Renal cortical epithelial cell (primary cell): ENCODE data around the gene FIS1. TPM values are rescaled to one million over a fixed set of nuclear protein-coding genes. Genes with fewer than 3 reads are reported as not detected.
"Not testable (repeated sequence)": the region's sequence is repeated elsewhere in the genome, so short reads cannot be mapped to it uniquely, and the experiment has no call there.

Source experiments
- DNase-seq: peaks from one replicate; pipeline ENCODE4 v3.0.0-alpha.2; 2011; ENCODE audit warnings: low read depth
- total RNA-seq: library from RNA; depleted of rRNA; stranded (reverse); fragments of >200 nt; gene quantifications from 2 replicates; pipeline ENCODE4 v1.2.3, GENCODE V29; 2014

The FIS1 gene
- total RNA-seq, 1 donor from 2014 or later, result 193 TPM

DNA sequence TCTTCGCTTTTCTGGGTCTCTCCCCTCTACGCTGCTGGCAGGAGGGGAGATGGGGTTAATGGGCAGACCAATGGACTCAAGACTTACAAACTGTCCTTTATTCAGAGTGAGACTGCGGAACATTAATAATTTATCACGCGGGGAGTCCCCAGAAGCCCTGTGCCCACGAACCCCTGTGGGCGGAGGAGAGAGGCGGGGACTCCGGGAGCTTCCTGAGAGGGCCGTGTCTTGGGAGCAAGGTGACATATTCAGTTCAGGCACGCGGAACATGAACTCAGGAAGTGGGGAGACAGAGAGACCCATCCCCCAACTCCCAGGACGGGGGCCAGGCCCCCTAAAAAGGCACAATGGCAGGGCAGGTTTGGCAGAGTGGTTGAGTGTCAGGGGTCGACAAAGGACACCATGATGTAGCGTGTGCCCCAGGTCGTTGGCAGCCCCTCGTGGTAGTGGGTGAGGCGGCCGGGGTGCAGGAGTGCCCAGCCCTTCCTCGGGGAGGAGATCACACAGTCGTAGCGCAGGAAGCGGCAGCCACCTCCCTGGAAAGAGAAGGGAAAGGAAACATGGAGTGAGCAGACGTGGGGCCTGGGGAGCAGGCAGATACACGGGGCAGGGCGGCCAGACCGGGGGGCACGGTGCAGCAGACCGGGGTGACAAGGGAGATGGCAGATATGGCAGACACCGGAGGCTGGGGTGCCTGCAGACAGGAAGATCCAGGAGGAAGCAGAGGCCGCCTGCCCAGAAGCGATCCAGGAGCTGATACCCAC, 38.8 kb downstream of the FIS1 start:
- no peak for DNase-seq

- DNase-seq, result not testable (repeated sequence)
These were observed 40.8 kb downstream of the FIS1 start for GRCh38 chr7:101203740-101204738.

DNA sequence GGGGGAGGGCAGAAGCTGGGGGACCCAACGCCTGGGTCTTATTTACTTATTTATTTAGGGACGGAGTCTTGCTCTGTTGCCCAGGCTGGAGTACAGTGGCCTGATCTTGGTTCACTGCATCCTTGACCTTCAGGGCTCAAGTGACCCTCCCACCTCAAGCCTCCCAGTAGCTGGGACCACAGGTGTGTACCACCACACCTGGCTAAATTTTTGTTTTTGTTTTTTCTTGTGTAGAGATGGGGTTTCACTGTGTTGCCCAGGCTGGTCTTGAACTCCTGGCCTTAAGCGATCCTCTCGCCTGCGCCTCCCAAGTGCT, 42.3 kb downstream of the FIS1 start:
- no peak for DNase-seq

- no peak for DNase-seq
These were observed 42.9 kb downstream of the FIS1 start for GRCh38 chr7:101201695-101202602.

DNA sequence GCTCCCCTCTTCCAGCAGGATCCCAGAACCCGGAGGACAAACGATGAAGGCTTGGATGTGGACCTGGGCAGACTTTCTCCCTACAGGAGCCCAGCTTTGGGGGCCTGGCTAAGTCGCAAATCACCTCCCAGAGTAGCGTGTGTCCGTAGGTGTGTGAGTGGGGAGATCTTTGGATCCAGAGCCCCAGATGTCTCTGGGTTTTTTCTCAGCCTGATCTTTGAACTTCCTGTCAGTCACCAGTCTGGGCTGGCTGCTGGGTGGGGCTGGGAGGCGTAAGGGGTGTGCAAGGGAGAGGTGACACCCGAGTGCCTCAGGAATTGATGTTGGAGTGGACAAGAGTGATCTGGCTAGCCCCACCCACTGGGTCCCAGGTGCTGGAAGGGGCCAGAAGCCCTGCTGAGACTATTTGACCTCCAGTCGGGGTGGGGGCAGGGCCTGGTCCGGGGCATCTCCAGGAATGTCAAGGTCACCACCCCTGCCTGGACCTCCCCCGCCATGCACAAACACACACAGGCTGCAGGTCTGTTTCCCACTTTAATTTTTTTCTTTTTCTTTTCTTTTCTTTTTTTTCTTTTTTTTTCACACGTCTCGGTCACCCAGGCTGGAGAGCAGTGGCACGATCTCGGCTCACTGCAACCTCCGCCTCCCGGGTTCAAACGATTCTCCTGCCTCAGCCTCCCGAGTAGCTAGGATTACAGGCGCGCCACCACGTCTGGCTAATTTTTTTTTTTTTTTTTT, 43.9 kb downstream of the FIS1 start, which contains the start of gene MOGAT3:
TSS of gene MOGAT3 (minus strand) at position 175 of the 738 bp plus-strand sequence. CDS start 182 bp downstream, outside the sequence.
- DNase-seq, result no peak

GRCh38 chr7:101200504-101200861, 44.4 kb downstream of the FIS1 start:
- no peak for DNase-seq

- not testable (repeated sequence) for DNase-seq
These were observed 45.4 kb downstream of the FIS1 start for GRCh38 chr7:101199522-101199921.

DNA sequence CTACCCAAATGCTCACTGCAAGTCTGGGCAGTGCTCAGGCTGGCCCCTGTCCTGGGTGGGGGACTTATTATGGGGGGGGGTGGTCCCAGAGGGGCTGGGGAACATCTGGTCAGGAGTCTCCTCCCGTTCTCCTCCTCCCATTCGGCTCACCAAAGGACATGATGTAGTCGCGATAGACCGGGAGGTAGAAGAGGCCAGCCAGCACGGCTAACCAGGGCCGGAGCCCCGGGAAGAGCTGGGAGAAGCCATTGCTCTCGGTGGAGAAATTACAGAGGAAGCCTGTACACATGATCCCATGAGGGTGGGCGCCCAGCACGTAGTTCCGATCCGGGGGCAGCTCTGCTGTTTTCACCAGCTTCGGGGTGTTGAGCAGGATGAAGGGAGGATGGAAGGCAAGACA, 46.4 kb downstream of the FIS1 start:
- DNase-seq, result no peak

DNA sequence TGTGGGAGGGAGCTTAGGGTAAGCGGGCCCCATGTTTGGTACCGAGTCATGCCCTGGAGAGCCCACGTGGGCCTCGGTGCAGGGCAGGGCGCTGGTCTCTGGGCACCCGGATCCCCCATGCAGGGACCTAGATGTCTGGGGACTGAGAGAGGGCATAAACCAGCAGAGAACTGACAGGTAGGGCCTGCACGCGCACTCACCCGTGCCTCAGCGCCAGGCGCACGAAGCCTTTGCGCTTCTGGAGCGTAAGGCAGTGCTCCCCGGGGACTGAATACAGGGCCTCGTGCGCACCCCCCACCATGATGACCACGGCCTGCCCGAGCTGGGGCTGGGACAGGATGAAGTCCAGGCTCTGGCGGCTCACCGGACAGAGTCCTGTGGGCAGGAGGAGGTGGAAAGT, 46.9 kb downstream of the FIS1 start:
- DNase-seq, result no peak

- DNase-seq, result no peak
These were observed 49.0 kb downstream of the FIS1 start for GRCh38 chr7:101195884-101196283.

Other genes with a start within 250 kb of the FIS1 start
- gene MUC17, start 225.0 kb downstream of the FIS1 start, total RNA-seq, result not detected in 2 replicates
- gene TRIM56, start 159.6 kb downstream of the FIS1 start, total RNA-seq, result 18.6 and 43.8 TPM in 2 replicates
- gene SERPINE1, start 118.0 kb downstream of the FIS1 start, total RNA-seq, result 860 and 1,733 TPM in 2 replicates
- 137 and 326 TPM in 2 replicates for gene AP1S1, start 90.6 kb downstream of the FIS1 start, total RNA-seq
- gene VGF, start 79.5 kb downstream of the FIS1 start, total RNA-seq, result 0.05 and 1.2 TPM in 2 replicates
- not detected in 2 replicates for gene NAT16, start 64.8 kb downstream of the FIS1 start, total RNA-seq
- not detected in 2 replicates for gene MOGAT3, start 44.0 kb downstream of the FIS1 start, total RNA-seq
- gene PLOD3, start 27.5 kb downstream of the FIS1 start, total RNA-seq, result 31.3 and 55.8 TPM in 2 replicates
- gene ZNHIT1, start 26.9 kb downstream of the FIS1 start, total RNA-seq, result 51.5 and 160 TPM in 2 replicates
- gene CLDN15, start 7.3 kb downstream of the FIS1 start, total RNA-seq, result 0.69 and 1.9 TPM in 2 replicates
- gene IFT22, start 76.7 kb upstream of the FIS1 start, total RNA-seq, result 32.3 and 65.0 TPM in 2 replicates
- gene COL26A1, start 117.8 kb upstream of the FIS1 start, total RNA-seq, result 2.2 TPM in 1 of 2 replicates, not detected in the other